Measurements from ENCODE around the gene FAM118B. TPM values are rescaled to one million over a fixed set of nuclear protein-coding genes. Genes with fewer than 3 reads are reported as not detected.

FAM118B gene
- total and polyA plus RNA-seq, 2 of the 8 experiments (the other 6 are each of a cell fraction or from before 2014, with no cell fraction given): 25.3 to 48.3 TPM

GRCh38 chr11:126186708-126187529, 24.7 kb upstream of the FAM118B start:
- H3K9ac ChIP-seq (replicated peaks in 1 of 4; ENCODE audit: extremely low read depth in 1 of 4, low read depth in 3 of 4, low read length in 3 of 4): no peak overlapping the region
- H3K4me1 ChIP-seq (replicated peaks in 1 of 4; ENCODE audit: control insufficient read depth in 3 of 4, insufficient read depth in 4 of 4, low read length in 3 of 4): peaks cover 0 to 2% (median 0%) of the 10 kb centered on the region in 4 experiments; a peak in 1 of 7 replicates
- no peak overlapping the region for H2BK12ac ChIP-seq (ENCODE audit: low read depth, low read length)
- no peaks in the 10 kb centered on the region for H3K23me2 ChIP-seq (ENCODE audit: low read depth, low read length)
- H3K4me2 ChIP-seq (ENCODE audit: insufficient read depth in 1 of 2, low read depth in 2 of 2, low read length in 2 of 2): no peak overlapping the region
- H4K91ac ChIP-seq (replicated peaks; ENCODE audit: insufficient read length, low read length): no peak overlapping the region
- H4K8ac ChIP-seq (ENCODE audit: extremely low read depth, insufficient read depth, low read length): peak overlapping the region; percentile 71
- H3K4me3 ChIP-seq (ENCODE audit: extremely low read depth in 1 of 4, insufficient read depth in 2 of 4, low read depth in 3 of 4, low read length in 4 of 4): no peak overlapping the region
- no peak overlapping the region for H2BK120ac ChIP-seq (replicated peaks; ENCODE audit: low read depth, low read length)
- no peak for FAIRE-seq
- no peak overlapping the region for H2BK5ac ChIP-seq (ENCODE audit: low read depth, low read length)
- no peak overlapping the region for H4K5ac ChIP-seq (ENCODE audit: insufficient read length, low read depth, low read length)
- ChIA-PET CTCF (ENCODE audit: partially characterized antibody) (interaction anchor here (0.7 to 12.5 kb wide), 32 partner anchors 8 to 270 kb away, joined by 3 to 118 read pairs (median 4); no protein-coding TSS in a partner anchor), POLR2A (ENCODE audit: partially characterized antibody) (interaction anchor here (0.8 to 1.9 kb wide), 4 partner anchors 16 to 92 kb away, joined by 3 to 4 read pairs (median 3); no protein-coding TSS in a partner anchor)
- no peak overlapping the region for H3K56ac ChIP-seq (replicated peaks; ENCODE audit: insufficient read length, low read depth, low read length)
- WGBS, 2 experiments (ENCODE audit: extremely low coverage in 1 of 2, insufficient coverage in 1 of 2, insufficient read length in 1 of 2, insufficient replicate concordance in 2 of 2, low coverage in 1 of 2, low lambda C conversion rate in 2 of 2, missing lambda C conversion rate in 1 of 2): 78% methylated on average over 22 of the region's 22 CpGs; no CpG with 5 or more reads in 1 of the 2 experiments
- H2AFZ ChIP-seq (ENCODE audit: low read length): no peak overlapping the region
- H3K4ac ChIP-seq (replicated peaks; ENCODE audit: insufficient read length, low read depth, low read length): no peak overlapping the region
- H3K36me3 ChIP-seq (ENCODE audit: control insufficient read depth in 2 of 4, insufficient read depth in 4 of 4, low read length in 3 of 4): peaks cover 0 to 9% (median 4%) of the 10 kb centered on the region in 4 experiments; a peak in 2 of 8 replicates
- H3K23ac ChIP-seq (ENCODE audit: insufficient read length): no peak overlapping the region
- no peaks in the 10 kb centered on the region; the same call in 1 of the 2 replicates for H3K79me1 ChIP-seq (ENCODE audit: low read depth, low read length)
- H2AK5ac ChIP-seq (ENCODE audit: low read depth, low read length): no peak overlapping the region
- H3K18ac ChIP-seq (ENCODE audit: extremely low read depth, low read length): peak overlapping the region; percentile 32; the same call in 1 of the 2 replicates
- no peak overlapping the region for H2BK15ac ChIP-seq (ENCODE audit: low read length)
- H3K9me3 ChIP-seq (ENCODE audit: insufficient read depth in 2 of 2, low read depth in 1 of 2, low read length in 1 of 2): no peaks in the 10 kb centered on the region
- peaks cover 0 to 2% of the 10 kb centered on the region in 2 experiments for H4K20me1 ChIP-seq (replicated peaks in 1 of 2; ENCODE audit: control insufficient read depth in 1 of 2, insufficient read depth in 2 of 2, low read length in 2 of 2)
- no peak for DNase-seq (ENCODE audit: low read depth in 1 of 2, low spot score in 2 of 2)
- no peak overlapping the region for H2BK20ac ChIP-seq (ENCODE audit: low read length)
- H3K27me3 ChIP-seq (replicated peaks in 1 of 4; ENCODE audit: control insufficient read depth in 3 of 4, extremely low read depth in 1 of 4, insufficient read depth in 3 of 4, low read length in 3 of 4): no peaks in the 10 kb centered on the region
- TF ChIP-seq CTCF (IDR thresholded peaks at IDR 0.05; ENCODE audit: control extremely low read depth in 1 of 3, insufficient read depth in 1 of 3, low read depth in 1 of 3, low read length in 3 of 3): peak; percentile 25 to 45 (median 32)
- TF ChIP-seq TBP (IDR thresholded peaks at IDR 0.05; ENCODE audit: low read depth, low read length): no peak
- TF ChIP-seq RAD21 (IDR thresholded peaks at IDR 0.05 in 1 of 2, conservative IDR thresholded peaks at IDR 0.05 in 1 of 2; ENCODE audit: low read depth in 2 of 2, low read length in 2 of 2): peak; percentile 56 to 63
- no peaks in the 10 kb centered on the region for H3K79me2 ChIP-seq (ENCODE audit: control insufficient read depth in 1 of 2, insufficient read depth in 2 of 2, low read length in 2 of 2)
- no peak overlapping the region for H3K14ac ChIP-seq (ENCODE audit: insufficient read length)
- H3K27ac ChIP-seq (ENCODE audit: low read depth, low read length): no peak overlapping the region
